Liver (tissue), 9 donors: ENCODE data around the gene CNP. TPM values are rescaled to one million over a fixed set of nuclear protein-coding genes. Genes with fewer than 3 reads are reported as not detected.

Experiments used
- DNase-seq: peaks from one replicate; pipeline ENCODE4 v3.0.0-alpha.2; 2017; ENCODE audit warnings: low spot score
- H3K27ac ChIP-seq, 2 donors: one replicate each; pipeline ENCODE4 v1.7.0; 2013; ENCODE audit warnings: inconsistent platforms in 2 of 2, low read length in 2 of 2, control low read depth in 1 of 2, low read depth in 1 of 2, mild to moderate bottlenecking in 1 of 2
- H3K27me3 ChIP-seq, 4 donors: one replicate each; pipeline versions ENCODE4 v1.6.1 to v1.7.0; 2013; ENCODE audit warnings: low read length in 3 of 4, inconsistent platforms in 1 of 4, mild to moderate bottlenecking in 1 of 4, moderate library complexity in 1 of 4; ENCODE audit not compliant: control insufficient read depth in 4 of 4, insufficient read depth in 4 of 4
- H3K36me3 ChIP-seq, 4 donors: one replicate each; pipeline versions ENCODE4 v1.6.1 to v1.7.0; 2013; ENCODE audit warnings: low read length in 3 of 4, mild to moderate bottlenecking in 3 of 4, low read depth in 1 of 4, moderate library complexity in 1 of 4; ENCODE audit not compliant: control insufficient read depth in 4 of 4, insufficient read depth in 3 of 4
- H3K4me1 ChIP-seq, 4 donors: one replicate each; pipeline versions ENCODE4 v1.6.1 to v1.7.0; 2013; ENCODE audit warnings: low read length in 3 of 4, mild to moderate bottlenecking in 3 of 4, moderate library complexity in 1 of 4; ENCODE audit not compliant: control insufficient read depth in 4 of 4, insufficient read depth in 4 of 4
- H3K4me3 ChIP-seq, 3 donors: one replicate each; pipeline versions ENCODE4 v1.6.1 to v1.7.0; 2013; ENCODE audit warnings: low read length in 3 of 3, control low read depth in 1 of 3, low read depth in 1 of 3, mild to moderate bottlenecking in 1 of 3
- H3K9ac ChIP-seq, 2 donors: one replicate each; pipeline ENCODE4 v1.7.0; 2013; ENCODE audit warnings: low read length in 2 of 2, mild to moderate bottlenecking in 2 of 2, moderate library complexity in 2 of 2, control low read depth in 1 of 2, low read depth in 1 of 2
- H3K9me3 ChIP-seq, 4 donors: one replicate each; pipeline versions ENCODE4 v1.6.1 to v1.7.0; 2013; ENCODE audit warnings: low read length in 3 of 4; ENCODE audit not compliant: control insufficient read depth in 4 of 4
- CTCF ChIP-seq: fragments of 150-350 bp; IDR thresholded peaks from 2 replicates; pipeline ENCODE4 v1.5.1; 2017; ENCODE audit warnings: improper control_type of control experiment, low read depth, low read length; ENCODE audit not compliant: missing input control
- EGR1 ChIP-seq, 2 donors: IDR thresholded peaks; 2 replicates each; pipeline ENCODE4 v1.6.1; 2016 to 2018; ENCODE audit warnings: antibody characterized with exemption in 2 of 2, low read depth in 2 of 2
- FOXA1 ChIP-seq: IDR thresholded peaks from 2 replicates; pipeline ENCODE4 v1.6.1; 2016; ENCODE audit warnings: antibody characterized with exemption
- FOXA2 ChIP-seq: IDR thresholded peaks from 2 replicates; pipeline ENCODE4 v1.6.1; 2016; ENCODE audit warnings: antibody characterized with exemption
- GABPA ChIP-seq, 2 donors: IDR thresholded peaks in 1 of 2; conservative IDR thresholded peaks in 1 of 2; 2 replicates each; pipeline ENCODE4 v1.6.1; 2016; ENCODE audit warnings: antibody characterized with exemption in 2 of 2, mild to moderate bottlenecking in 1 of 2, moderate library complexity in 1 of 2
- HNF4A ChIP-seq, 2 donors: conservative IDR thresholded peaks; 2 replicates each; pipeline ENCODE4 v1.6.1; 2016; ENCODE audit warnings: antibody characterized with exemption in 2 of 2, mild to moderate bottlenecking in 2 of 2
- HNF4G ChIP-seq: IDR thresholded peaks from 2 replicates; pipeline ENCODE4 v1.6.1; 2016; ENCODE audit warnings: antibody characterized with exemption
- JUND ChIP-seq, 2 donors: IDR thresholded peaks; 2 replicates each; pipeline ENCODE4 v1.6.1; 2016; ENCODE audit warnings: antibody characterized with exemption in 2 of 2
- MAX ChIP-seq: IDR thresholded peaks from 2 replicates; pipeline ENCODE4 v1.6.1; 2016; ENCODE audit warnings: antibody characterized with exemption
- NR2F2 ChIP-seq: IDR thresholded peaks from 2 replicates; pipeline ENCODE4 v1.6.1; 2016; ENCODE audit warnings: antibody characterized with exemption
- REST ChIP-seq: IDR thresholded peaks from 2 replicates; pipeline ENCODE4 v1.6.1; 2016; ENCODE audit warnings: antibody characterized with exemption, mild to moderate bottlenecking
- RXRA ChIP-seq, 2 donors: IDR thresholded peaks; 2 replicates each; pipeline ENCODE4 v1.6.1; 2017 to 2018; ENCODE audit warnings: antibody characterized with exemption in 2 of 2, mild to moderate bottlenecking in 1 of 2
- SP1 ChIP-seq: IDR thresholded peaks from 2 replicates; pipeline ENCODE4 v1.6.1; 2018; ENCODE audit warnings: antibody characterized with exemption, mild to moderate bottlenecking
- TAF1 ChIP-seq: conservative IDR thresholded peaks from 2 replicates; pipeline ENCODE4 v1.6.1; 2016; ENCODE audit warnings: antibody characterized with exemption, mild to moderate bottlenecking
- YY1 ChIP-seq: IDR thresholded peaks from 2 replicates; pipeline ENCODE4 v1.6.1; 2016; ENCODE audit warnings: antibody characterized with exemption, mild to moderate bottlenecking
- WGBS: extraction: QIAGEN DNeasy Blood & Tissue Kit; methylation state at CpG from one replicate; pipeline ENCODE4 v1.1.7; 2013; 5-methylcytosine and 5-hydroxymethylcytosine counted together
- polyA plus RNA-seq, 2 donors: library from polyadenylated mRNA; stranded (reverse) in 1 of 2; unstranded in 1 of 2; fragments of 200-250 nt in 1 of 2; fragments of >200 nt in 1 of 2; fragmentation: Nextera tagmentation in 1 of 2; extraction: Ambion mirVana in 1 of 2; gene quantifications; one replicate each; pipeline versions ENCODE4 v1.2.1 to v1.2.3, GENCODE V29; 2013 to 2015
- total RNA-seq, 2 donors: library from RNA; depleted of rRNA; stranded (reverse); fragments of >200 nt; gene quantifications; one replicate each; pipeline ENCODE4 v1.2.3, GENCODE V29; 2014
- TF ChIP-seq, protein P1 (sequence below): IDR thresholded peaks from 2 replicates; pipeline ENCODE4 v1.6.1; 2016; ENCODE audit warnings: antibody characterized with exemption
- TF ChIP-seq, protein P2 (sequence below): IDR thresholded peaks from 2 replicates; pipeline ENCODE4 v1.6.1; 2016; ENCODE audit warnings: antibody characterized with exemption
- donor health status: healthy.
- donor health status: healthy.
- donor health status: healthy.
- donor health status: healthy.
- donor health status: healthy.

CNP gene
- total and polyA plus RNA-seq, 4 donors, result 25.3 to 38.3 (median 30.2) TPM

DNA sequence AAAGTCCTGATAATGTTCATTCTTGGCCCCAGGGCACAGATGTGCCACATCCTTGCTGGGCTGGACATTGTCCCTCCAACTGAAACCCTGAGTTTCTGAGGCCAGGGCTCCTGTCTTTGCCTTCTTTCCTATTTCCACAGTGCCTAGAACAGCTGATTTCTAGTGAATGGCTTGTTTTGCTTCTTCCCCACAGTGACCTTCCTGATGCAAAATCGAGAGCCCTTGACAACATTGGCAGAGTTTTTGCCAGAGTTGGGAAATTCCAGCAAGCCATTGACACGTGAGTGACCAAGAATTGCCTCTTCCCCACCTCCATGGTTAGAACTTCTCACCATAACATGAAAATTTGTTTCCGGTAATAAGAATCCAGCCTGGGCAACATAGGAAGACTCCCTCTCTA is 21.7 kb upstream of the CNP start:
- no peak overlapping the region for H3K9ac ChIP-seq
- TF ChIP-seq FOXA1 (no peak), HNF4A (conservative IDR thresholded peaks at IDR 0.05) (peak in 1 of 2 donors; percentile 10), RXRA (IDR thresholded peaks at IDR 0.05) (peak in 1 of 2 donors; percentile 31)
- TF ChIP-seq, protein P1, sequence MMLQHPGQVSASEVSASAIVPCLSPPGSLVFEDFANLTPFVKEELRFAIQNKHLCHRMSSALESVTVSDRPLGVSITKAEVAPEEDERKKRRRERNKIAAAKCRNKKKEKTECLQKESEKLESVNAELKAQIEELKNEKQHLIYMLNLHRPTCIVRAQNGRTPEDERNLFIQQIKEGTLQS, result no peak
- DNase-seq, result no peak
- no peak overlapping the region for H3K27ac ChIP-seq
- H3K9me3 ChIP-seq, result no peaks in the 10 kb centered on the region
- H3K36me3 ChIP-seq, result no peaks in the 10 kb centered on the region
- peaks cover 0 to 13% (median 4%) of the 10 kb centered on the region in 4 donors for H3K4me1 ChIP-seq
- WGBS, result 49% methylated on average over 3 of the region's 3 CpGs
- no peak overlapping the region for H3K4me3 ChIP-seq
- no peaks in the 10 kb centered on the region for H3K27me3 ChIP-seq

DNA sequence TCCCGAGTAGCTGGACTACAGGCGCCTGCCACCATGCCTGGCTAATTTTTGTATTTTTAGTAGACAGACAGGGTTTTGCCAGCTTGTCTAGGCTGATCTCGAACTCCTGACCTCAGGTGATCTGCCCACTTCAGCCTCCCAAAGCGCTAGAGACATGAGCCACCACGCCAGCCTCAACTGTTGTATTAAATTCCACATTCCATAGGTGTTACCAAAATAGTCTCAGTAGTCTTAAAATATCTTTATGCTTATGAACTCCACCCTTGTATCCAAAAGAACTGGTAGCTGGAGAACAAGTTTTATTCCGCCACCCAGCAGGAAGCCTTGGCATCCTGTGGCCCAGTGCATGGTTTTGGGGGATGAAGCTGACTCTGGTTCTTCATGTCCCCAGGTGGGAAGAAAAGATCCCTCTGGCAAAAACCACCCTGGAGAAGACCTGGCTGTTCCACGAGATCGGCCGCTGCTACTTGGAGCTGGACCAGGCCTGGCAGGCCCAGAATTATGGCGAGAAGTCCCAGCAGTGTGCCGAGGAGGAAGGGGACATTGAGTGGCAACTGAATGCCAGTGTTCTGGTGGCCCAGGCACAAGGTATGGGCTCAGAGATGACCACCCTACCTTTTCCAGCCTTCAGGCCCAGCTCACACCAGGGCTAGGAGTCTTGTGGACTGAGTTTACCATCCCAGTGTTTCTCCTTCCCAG is 17.7 kb upstream of the CNP start:
- WGBS, result 89% methylated on average over 11 of the region's 11 CpGs
- Histone ChIP-seq H3K27ac (no peak overlapping the region), H3K27me3 (no peaks in the 10 kb centered on the region), H3K36me3 (no peaks in the 10 kb centered on the region), H3K9me3 (no peaks in the 10 kb centered on the region), H3K9ac (no peak overlapping the region), H3K4me1 (peaks cover 0 to 5% (median 2%) of the 10 kb centered on the region in 4 donors), H3K4me3 (no peak overlapping the region)
- no peak for DNase-seq
- TF ChIP-seq MAX, result no peak
- no peak for TF ChIP-seq YY1
- TF ChIP-seq, protein P1, result no peak
- no peak for TF ChIP-seq FOXA2
- no peak for TF ChIP-seq GABPA (IDR thresholded peaks at IDR 0.05 in 1 of 2, conservative IDR thresholded peaks at IDR 0.05 in 1 of 2)
- no peak for TF ChIP-seq SP1
- TF ChIP-seq EGR1 (IDR thresholded peaks at IDR 0.05; ENCODE audit: low read depth in 2 of 2), result no peak
- TF ChIP-seq HNF4A (conservative IDR thresholded peaks at IDR 0.05), result no peak
- no peak for TF ChIP-seq TAF1
- TF ChIP-seq FOXA1, result no peak
- no peak for TF ChIP-seq CTCF
- no peak for TF ChIP-seq RXRA (IDR thresholded peaks at IDR 0.05)
- TF ChIP-seq, protein P2, sequence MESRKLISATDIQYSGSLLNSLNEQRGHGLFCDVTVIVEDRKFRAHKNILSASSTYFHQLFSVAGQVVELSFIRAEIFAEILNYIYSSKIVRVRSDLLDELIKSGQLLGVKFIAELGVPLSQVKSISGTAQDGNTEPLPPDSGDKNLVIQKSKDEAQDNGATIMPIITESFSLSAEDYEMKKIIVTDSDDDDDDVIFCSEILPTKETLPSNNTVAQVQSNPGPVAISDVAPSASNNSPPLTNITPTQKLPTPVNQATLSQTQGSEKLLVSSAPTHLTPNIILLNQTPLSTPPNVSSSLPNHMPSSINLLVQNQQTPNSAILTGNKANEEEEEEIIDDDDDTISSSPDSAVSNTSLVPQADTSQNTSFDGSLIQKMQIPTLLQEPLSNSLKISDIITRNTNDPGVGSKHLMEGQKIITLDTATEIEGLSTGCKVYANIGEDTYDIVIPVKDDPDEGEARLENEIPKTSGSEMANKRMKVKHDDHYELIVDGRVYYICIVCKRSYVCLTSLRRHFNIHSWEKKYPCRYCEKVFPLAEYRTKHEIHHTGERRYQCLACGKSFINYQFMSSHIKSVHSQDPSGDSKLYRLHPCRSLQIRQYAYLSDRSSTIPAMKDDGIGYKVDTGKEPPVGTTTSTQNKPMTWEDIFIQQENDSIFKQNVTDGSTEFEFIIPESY, result no peak
- TF ChIP-seq HNF4G, result no peak
- no peak for TF ChIP-seq REST
- no peak for TF ChIP-seq JUND (IDR thresholded peaks at IDR 0.05)
- no peak for TF ChIP-seq NR2F2
